GM23338 (cell line): ENCODE measurements around the gene TNFAIP1. TPM values are rescaled to one million over a fixed set of nuclear protein-coding genes. Genes with fewer than 3 reads are reported as not detected.

Experiments
- ATAC-seq: fragments of 200-7000 bp; cut with Tn5 transposase; 3 replicates; pipeline ENCODE4 v1.9.1; 2020
- DNase-seq: peaks from one replicate; pipeline ENCODE4 v3.0.0-alpha.2; 2015; ENCODE audit warnings: low spot score
- H2AFZ ChIP-seq: fragments of 200-600 bp; sonication (generic); 2 replicates; pipeline ENCODE4 v1.8.0; 2016; ENCODE audit warnings: antibody characterized with exemption, mild to moderate bottlenecking, moderate library complexity
- H3F3A ChIP-seq: fragments of 200-600 bp; sonication (generic); replicated peaks from 2 replicates; pipeline ENCODE4 v1.8.0; 2017; ENCODE audit warnings: antibody characterized with exemption, mixed run types, low read depth
- H3K27ac ChIP-seq: fragments of 200-600 bp; sonication (generic); 2 replicates; pipeline ENCODE4 v1.6.1; 2016; ENCODE audit warnings: low read depth
- H3K27me3 ChIP-seq: fragments of 200-600 bp; sonication (generic); 2 replicates; pipeline ENCODE4 v1.8.0; 2016; ENCODE audit warnings: mild to moderate bottlenecking, mixed run types, moderate library complexity; ENCODE audit not compliant: insufficient read depth
- H3K36me3 ChIP-seq: fragments of 200-600 bp; sonication (generic); 2 replicates; pipeline ENCODE4 v1.8.0; 2016; ENCODE audit warnings: mild to moderate bottlenecking; ENCODE audit not compliant: insufficient read depth
- H3K4me1 ChIP-seq: fragments of 200-600 bp; sonication (generic); 2 replicates; pipeline ENCODE4 v1.8.0; 2016; ENCODE audit warnings: mild to moderate bottlenecking, moderate library complexity; ENCODE audit not compliant: insufficient read depth
- H3K4me2 ChIP-seq: fragments of 200-600 bp; sonication (generic); 2 replicates; pipeline ENCODE4 v1.7.1; 2017; ENCODE audit warnings: mixed run types
- H3K4me3 ChIP-seq: fragments of 200-600 bp; sonication (generic); 2 replicates; pipeline ENCODE4 v1.6.1; 2016; ENCODE audit warnings: mixed run types
- H3K79me2 ChIP-seq: fragments of 200-600 bp; sonication (generic); replicated peaks from 2 replicates; pipeline ENCODE4 v1.8.0; 2017; ENCODE audit warnings: mild to moderate bottlenecking; ENCODE audit not compliant: insufficient read depth
- H3K9me2 ChIP-seq: fragments of 200-600 bp; sonication (generic); 2 replicates; pipeline ENCODE4 v1.8.0; 2017; ENCODE audit not compliant: insufficient read depth
- H4K20me1 ChIP-seq: fragments of 200-600 bp; sonication (generic); replicated peaks from 2 replicates; pipeline ENCODE4 v1.8.0; 2017; ENCODE audit warnings: mild to moderate bottlenecking; ENCODE audit not compliant: insufficient read depth
- H3K27ac Mint-ChIP-seq: 2 replicates; pipeline ENCODE4 v1.8.0; 2020; ENCODE audit warnings: inconsistent platforms, mild to moderate bottlenecking, moderate library complexity, mixed read lengths
- H3K27me3 Mint-ChIP-seq: 3 replicates; pipeline ENCODE4 v1.8.0; 2022; ENCODE audit warnings: low read depth, mild to moderate bottlenecking, moderate library complexity, mixed read lengths, inconsistent platforms; ENCODE audit not compliant: insufficient read depth, poor library complexity
- H3K36me3 Mint-ChIP-seq: 3 replicates; pipeline ENCODE4 v1.8.0; 2021; ENCODE audit warnings: low read depth, mild to moderate bottlenecking, inconsistent platforms, moderate library complexity, mixed read lengths
- H3K4me1 Mint-ChIP-seq: 3 replicates; pipeline ENCODE4 v1.8.0; 2020; ENCODE audit warnings: mild to moderate bottlenecking, inconsistent platforms, mixed read lengths
- H3K4me3 Mint-ChIP-seq: 3 replicates; pipeline ENCODE4 v1.8.0; 2021; ENCODE audit warnings: moderate library complexity, mild to moderate bottlenecking, inconsistent platforms, mixed read lengths
- H3K9me3 Mint-ChIP-seq: 3 replicates; pipeline ENCODE4 v1.8.0; 2020; ENCODE audit warnings: moderate library complexity, mild to moderate bottlenecking, inconsistent platforms, mixed read lengths
- CREB1 ChIP-seq: fragments of 250-450 bp; sonication (Bioruptor Pico); IDR thresholded peaks from 2 replicates; pipeline ENCODE4 v1.5.0; 2020; ENCODE audit warnings: low read depth, mild to moderate bottlenecking, moderate library complexity
- ETS1 ChIP-seq: IDR thresholded peaks from 2 replicates; pipeline ENCODE4 v1.6.1; 2016; ENCODE audit warnings: antibody characterized with exemption
- EZH2 ChIP-seq: fragments of 200-600 bp; sonication (generic); IDR thresholded peaks from one replicate; pipeline ENCODE4 v1.8.0; 2017; ENCODE audit warnings: antibody characterized with exemption, mild to moderate bottlenecking, low read depth; ENCODE audit not compliant: unreplicated experiment
- REST ChIP-seq: IDR thresholded peaks from one replicate; pipeline ENCODE4 v1.6.1; 2018; ENCODE audit warnings: antibody characterized with exemption; ENCODE audit not compliant: unreplicated experiment
- polyA plus RNA-seq: library from polyadenylated mRNA; unstranded; fragments of >200 nt; fragmentation: Nextera tagmentation; extraction: Ambion mirVana; gene quantifications from 2 replicates; pipeline ENCODE4 v1.2.1, GENCODE V29; 2016
- total RNA-seq: library from RNA; depleted of rRNA; stranded (reverse); fragments of >200 nt; shearing (Covaris generic); gene quantifications from 2 replicates; pipeline ENCODE4 v1.2.3, GENCODE V29; 2014

TNFAIP1 gene
- total and polyA plus RNA-seq, 2 experiments from 2014 or later, result 6.3 to 13.1 TPM

- Mint-ChIP-seq H3K27me3 (peaks cover 15% of the 10 kb centered on the region), H3K4me3 (peak overlapping the region; percentile 98), H3K27ac (no peak overlapping the region), H3K9me3 (no peaks in the 10 kb centered on the region), H3K4me1 (peaks cover 24% of the 10 kb centered on the region), H3K36me3 (peaks cover 7% of the 10 kb centered on the region)
- H3K27me3 ChIP-seq, result no peaks in the 10 kb centered on the region
- peaks cover 22% of the 10 kb centered on the region for H3K79me2 ChIP-seq
- peaks cover 11% of the 10 kb centered on the region for H3K4me1 ChIP-seq
- no peaks in the 10 kb centered on the region for H3K9me2 ChIP-seq
- H3K4me2 ChIP-seq, result peak overlapping the region; percentile 86
- no peaks in the 10 kb centered on the region for H3K36me3 ChIP-seq
- ATAC-seq (no peak), DNase-seq (no peak)
- 0 out of 2 replicates have a peak, but pooled peaks cover 3% of the 10 kb centered on the region for H3F3A ChIP-seq
- TF ChIP-seq ETS1, result no peak
- peak overlapping the region; percentile 80; the same call in 1 of the 2 replicates for H3K4me3 ChIP-seq
- H4K20me1 ChIP-seq, result peaks cover 8% of the 10 kb centered on the region
- H3K27ac ChIP-seq, result no peak overlapping the region
- H2AFZ ChIP-seq, result no peak overlapping the region
These were observed 1.4 kb upstream of the TNFAIP1 start for GRCh38 chr17:28334171-28334570.

GRCh38 chr17:28334666-28335200, 828 bp upstream of the TNFAIP1 start:
- TF ChIP-seq EZH2, result no peak
- no peak for TF ChIP-seq ETS1
- TF ChIP-seq CREB1, result no peak
- no peak for TF ChIP-seq REST
- peaks cover 15% of the 10 kb centered on the region for H3K27me3 Mint-ChIP-seq

More at GRCh38 chr17:28334666-28335200, 828 bp upstream of the TNFAIP1 start:
- Histone ChIP-seq H3K27ac (no peak overlapping the region), H3K4me2 (peak overlapping the region; percentile 86), H3F3A (no peaks in the 10 kb centered on the region), H3K4me1 (peaks cover 11% of the 10 kb centered on the region), H3K27me3 (no peaks in the 10 kb centered on the region), H3K79me2 (peaks cover 22% of the 10 kb centered on the region), H2AFZ (peak overlapping the region; percentile 48), H3K9me2 (no peaks in the 10 kb centered on the region), H3K36me3 (no peaks in the 10 kb centered on the region), H4K20me1 (peaks cover 5% of the 10 kb centered on the region; the same call in 1 of the 2 replicates), H3K4me3 (peak overlapping the region; percentile 80)
- Mint-ChIP-seq H3K4me1 (peaks cover 24% of the 10 kb centered on the region), H3K9me3 (no peaks in the 10 kb centered on the region), H3K36me3 (peaks cover 3% of the 10 kb centered on the region; the same call in 1 of the 3 replicates), H3K4me3 (peak overlapping the region; percentile 98), H3K27ac (peak overlapping the region; percentile 8)
- ATAC-seq (no peak; the same call in 2 of the 3 replicates), DNase-seq (peak; percentile 46)
